Measurements from ENCODE around the gene KIF21A.

Gene KIF21A

DNA sequence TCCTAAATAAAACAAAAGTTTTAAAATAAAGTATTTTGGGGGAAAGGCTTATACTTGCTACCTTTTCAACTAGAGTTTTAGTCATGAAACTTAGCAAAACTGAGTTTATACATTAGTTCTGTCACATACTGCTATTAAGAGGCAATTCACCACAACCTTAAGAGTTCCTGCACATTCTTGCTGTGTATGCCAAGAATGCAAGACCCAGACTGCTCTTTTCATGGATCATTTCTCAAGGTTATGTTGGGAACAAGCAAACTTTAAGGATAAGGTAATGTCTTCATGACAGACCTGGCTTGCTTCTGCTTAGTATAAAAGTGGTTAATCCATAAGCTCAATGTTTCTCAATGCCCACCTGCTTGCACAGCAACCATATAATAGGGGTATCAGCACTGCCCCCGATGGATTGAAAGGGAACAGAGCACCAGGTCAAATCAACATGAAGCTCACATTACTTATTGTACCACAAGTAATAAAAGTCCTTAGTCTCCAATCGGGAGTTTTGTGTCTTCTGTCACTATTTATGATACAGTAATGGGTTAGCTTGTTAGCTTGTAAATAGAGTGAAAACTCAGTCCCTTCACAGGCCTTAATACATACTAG, 67.6 kb downstream of the KIF21A start:
- TF ChIP-seq REST (IDR thresholded peaks at IDR 0.05; ENCODE audit: insufficient read depth in 1 of 2, low read depth in 2 of 2, low read length in 2 of 2) (no peak), TAF1 (IDR thresholded peaks at IDR 0.05; ENCODE audit: borderline replicate concordance, insufficient read depth, low read length) (no peak), POLR2AphosphoS5 (IDR thresholded peaks at IDR 0.05; ENCODE audit: low read depth, low read length) (no peak), FOXP2 (optimal IDR thresholded peaks at IDR 0.05; ENCODE audit: borderline replicate concordance, extremely low read depth, extremely low read length, insufficient read depth) (no peak), SIN3A (IDR thresholded peaks at IDR 0.05; ENCODE audit: borderline replicate concordance, insufficient read depth, low read length) (no peak)

DNA sequence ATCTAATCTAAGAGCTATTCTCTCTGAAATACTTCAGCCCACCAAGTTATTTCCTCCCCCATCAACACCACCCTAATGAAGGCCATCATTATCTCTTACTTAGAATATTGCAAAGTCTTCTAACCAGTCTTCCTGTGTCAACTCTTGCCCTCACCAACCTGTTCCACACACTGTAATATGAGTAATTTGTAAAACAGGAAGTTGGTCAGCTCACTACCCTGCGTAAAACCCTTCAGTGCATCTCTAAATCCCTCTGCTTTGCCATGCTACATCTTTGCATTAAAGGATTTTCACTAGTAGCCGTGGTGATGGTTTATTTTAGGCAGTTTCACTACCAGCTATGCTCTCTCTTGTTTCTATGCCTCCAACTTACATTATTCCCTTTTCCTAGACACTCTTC, 70.0 kb downstream of the KIF21A start:
- TF ChIP-seq REST (IDR thresholded peaks at IDR 0.05; ENCODE audit: insufficient read depth in 1 of 2, low read depth in 2 of 2, low read length in 2 of 2) (no peak), SIN3A (IDR thresholded peaks at IDR 0.05; ENCODE audit: borderline replicate concordance, insufficient read depth, low read length) (no peak), POLR2AphosphoS5 (IDR thresholded peaks at IDR 0.05; ENCODE audit: low read depth, low read length) (no peak), FOXP2 (optimal IDR thresholded peaks at IDR 0.05; ENCODE audit: borderline replicate concordance, extremely low read depth, extremely low read length, insufficient read depth) (no peak), TAF1 (IDR thresholded peaks at IDR 0.05; ENCODE audit: borderline replicate concordance, insufficient read depth, low read length) (no peak)

GRCh38 chr12:39372204-39372925, 70.6 kb downstream of the KIF21A start:
- TF ChIP-seq FOXP2 (optimal IDR thresholded peaks at IDR 0.05; ENCODE audit: borderline replicate concordance, extremely low read depth, extremely low read length, insufficient read depth) (no peak), TAF1 (IDR thresholded peaks at IDR 0.05; ENCODE audit: borderline replicate concordance, insufficient read depth, low read length) (no peak), REST (IDR thresholded peaks at IDR 0.05; ENCODE audit: insufficient read depth in 1 of 2, low read depth in 2 of 2, low read length in 2 of 2) (no peak), SIN3A (IDR thresholded peaks at IDR 0.05; ENCODE audit: borderline replicate concordance, insufficient read depth, low read length) (no peak), POLR2AphosphoS5 (IDR thresholded peaks at IDR 0.05; ENCODE audit: low read depth, low read length) (no peak)

- TF ChIP-seq SIN3A (IDR thresholded peaks at IDR 0.05; ENCODE audit: borderline replicate concordance, insufficient read depth, low read length) (no peak), REST (IDR thresholded peaks at IDR 0.05; ENCODE audit: insufficient read depth in 1 of 2, low read depth in 2 of 2, low read length in 2 of 2) (no peak), FOXP2 (optimal IDR thresholded peaks at IDR 0.05; ENCODE audit: borderline replicate concordance, extremely low read depth, extremely low read length, insufficient read depth) (no peak), TAF1 (IDR thresholded peaks at IDR 0.05; ENCODE audit: borderline replicate concordance, insufficient read depth, low read length) (no peak), POLR2AphosphoS5 (IDR thresholded peaks at IDR 0.05; ENCODE audit: low read depth, low read length) (no peak)
Observed at GRCh38 chr12:39369756-39370155, 73.2 kb downstream of the KIF21A start.
